Erythroblast (primary cell): ENCODE measurements around the gene NSD1.

ENCODE experiments used
- GATA1 ChIP-seq: IDR thresholded peaks from 2 replicates; pipeline ENCODE4 v1.6.1; 2011; ENCODE audit warnings: low read depth, mild to moderate bottlenecking, control low read depth, low read length, moderate library complexity
- POLR2A ChIP-seq: IDR thresholded peaks from 2 replicates; pipeline ENCODE4 v1.6.1; 2011; ENCODE audit warnings: mild to moderate bottlenecking, low read length

- no peak for TF ChIP-seq POLR2A
- no peak for TF ChIP-seq GATA1
Observed at GRCh38 chr5:177175336-177175735, 41.8 kb downstream of the NSD1 start.
